HCT116 (cell line): ENCODE results near the gene SPINK13.

Source experiments
- CEBPB ChIP-seq: IDR thresholded peaks from 2 replicates; pipeline ENCODE4 v1.6.1; 2012; ENCODE audit warnings: low read depth
- CTCF ChIP-seq, 3 experiments: fragments of 200-600 bp in 1 of 3; sonication (generic) in 1 of 3; IDR thresholded peaks in 2 of 3; conservative IDR thresholded peaks in 1 of 3; 2 replicates each; pipeline ENCODE4 v1.5.1; 2012 to 2017; ENCODE audit warnings: low read depth in 2 of 3, low read length in 2 of 3, antibody characterized with exemption in 1 of 3, borderline replicate concordance in 1 of 3, control low read depth in 1 of 3, mild to moderate bottlenecking in 1 of 3, mixed read lengths in 1 of 3, mixed run types in 1 of 3, moderate library complexity in 1 of 3; ENCODE audit not compliant: insufficient read depth in 1 of 3
- EZH2 ChIP-seq: fragments of 200-600 bp; sonication (generic); IDR thresholded peaks from 2 replicates; pipeline ENCODE4 v1.6.1; 2017; ENCODE audit warnings: antibody characterized with exemption, mixed run types
- JUND ChIP-seq: IDR thresholded peaks from 2 replicates; pipeline ENCODE4 v1.6.1; 2012
- MAX ChIP-seq: IDR thresholded peaks from 2 replicates; pipeline ENCODE4 v1.6.1; 2012
- POLR2A ChIP-seq: IDR thresholded peaks from 2 replicates; pipeline ENCODE4 v1.7.0; 2011; ENCODE audit warnings: borderline replicate concordance; ENCODE audit not compliant: insufficient read depth, insufficient read length; ENCODE audit errors: extremely low read depth
- POLR2AphosphoS5 ChIP-seq: IDR thresholded peaks from 2 replicates; pipeline ENCODE4 v1.6.1; 2011; ENCODE audit warnings: mild to moderate bottlenecking, low read depth, low read length, moderate library complexity
- REST ChIP-seq: IDR thresholded peaks from 2 replicates; pipeline ENCODE4 v1.6.1; 2012; ENCODE audit warnings: low read depth
- TCF7L2 ChIP-seq: IDR thresholded peaks from 2 replicates; pipeline ENCODE4 v1.7.0; 2011; ENCODE audit warnings: borderline replicate concordance, inconsistent platforms; ENCODE audit not compliant: insufficient read depth, insufficient read length; ENCODE audit errors: extremely low read depth
- ZBTB33 ChIP-seq: IDR thresholded peaks from 2 replicates; pipeline ENCODE4 v1.6.1; 2011; ENCODE audit warnings: mild to moderate bottlenecking, low read length, moderate library complexity; ENCODE audit not compliant: insufficient replicate concordance; ENCODE audit errors: extremely low read depth

GRCh38 chr5:148238418-148238794 is 30.2 kb upstream of the SPINK13 start, which contains the start of gene MARCOL:
- TF ChIP-seq POLR2A (no peak), MAX (no peak), REST (no peak), EZH2 (no peak), CTCF (IDR thresholded peaks at IDR 0.05 in 2 of 3, conservative IDR thresholded peaks at IDR 0.05 in 1 of 3; ENCODE audit: borderline replicate concordance in 1 of 3, insufficient read depth in 1 of 3, low read depth in 2 of 3, low read length in 2 of 3) (no peak), TCF7L2 (no peak), ZBTB33 (no peak), JUND (no peak), CEBPB (no peak), POLR2AphosphoS5 (no peak)
